Activated CD4-positive, alpha-beta memory T cell treated with anti-CD3 and anti-CD28 coated beads, Interleukin-2, amount 10 ng/mL, durations not matched to agents 7 days and 5 days (primary cell): ENCODE data around the gene IL22. TPM values are rescaled to one million over a fixed set of nuclear protein-coding genes. Genes with fewer than 3 reads are reported as not detected.
"Not testable (repeated sequence)": the region's sequence is repeated elsewhere in the genome, so short reads cannot be mapped to it uniquely, and the experiment has no call there.

Experiments
- CTCF ChIA-PET: fragments of 350-600 bp; sonication (Branson Sonifier 250); formaldehyde crosslinking; loops from one replicate; lab custom pipeline; 2021; ENCODE audit warnings: antibody characterized with exemption, inconsistent platforms; lab: Charles Lee
- POLR2A ChIA-PET: fragments of 350-600 bp; sonication (Branson Sonifier 250); formaldehyde crosslinking; loops from one replicate; lab custom pipeline; 2021; ENCODE audit warnings: antibody characterized with exemption; lab: Charles Lee
- DNase-seq: peaks from one replicate; pipeline ENCODE4 v3.0.0-alpha.2; 2020
- H3K27ac Mint-ChIP-seq: one replicate; pipeline ENCODE4 v1.8.0; 2021; ENCODE audit warnings: mild to moderate bottlenecking, mixed read lengths
- H3K27me3 Mint-ChIP-seq: one replicate; pipeline ENCODE4 v1.8.0; 2021; ENCODE audit warnings: mixed read lengths
- H3K36me3 Mint-ChIP-seq: one replicate; pipeline ENCODE4 v1.8.0; 2021; ENCODE audit warnings: low read depth, mixed read lengths
- H3K4me1 Mint-ChIP-seq: one replicate; pipeline ENCODE4 v1.8.0; 2021; ENCODE audit warnings: mixed read lengths
- H3K4me3 Mint-ChIP-seq: one replicate; pipeline ENCODE4 v1.8.0; 2021; ENCODE audit warnings: mild to moderate bottlenecking, mixed read lengths
- H3K9me3 Mint-ChIP-seq: one replicate; pipeline ENCODE4 v1.8.0; 2021; ENCODE audit warnings: mixed read lengths
- total RNA-seq, 2 experiments: library from RNA; stranded (reverse); gene quantifications; one replicate each; pipeline ENCODE4 v1.2.3, GENCODE V29; 2021

IL22 gene
- total RNA-seq, 2 experiments from 2014 or later, result 3.8 to 4.7 TPM

DNA sequence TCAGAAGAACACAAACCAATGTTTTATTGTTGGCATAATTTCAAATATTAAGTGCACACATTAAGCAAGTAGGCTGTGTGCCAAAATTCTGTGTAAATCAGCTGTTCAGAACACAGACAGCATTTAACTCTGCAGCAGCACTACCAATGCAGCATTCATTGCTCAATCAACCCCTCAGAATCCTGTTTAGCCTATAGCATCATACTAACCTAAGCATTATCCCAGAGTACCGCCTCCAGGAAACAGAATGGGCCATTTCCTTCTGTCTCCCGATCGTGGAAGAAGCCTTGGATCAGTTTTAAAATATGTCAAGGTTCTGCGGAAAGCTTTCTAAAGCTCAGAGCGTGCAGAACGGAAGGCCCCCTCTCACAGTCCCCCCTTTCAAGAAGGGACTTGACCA is 31.1 kb downstream of the IL22 start:
- POLR2A ChIA-PET, result interaction anchor here (1.0 to 2.6 kb wide), 3 partner anchors 12 to 94 kb away, joined by 3 to 10 read pairs (median 6); no protein-coding TSS in a partner anchor
- no peak overlapping the region for H3K4me3 Mint-ChIP-seq
- H3K36me3 Mint-ChIP-seq, result peaks cover 3% of the 10 kb centered on the region
- no peak for DNase-seq
- H3K27ac Mint-ChIP-seq, result no peak overlapping the region
- CTCF ChIA-PET, result interaction anchor here (0.9 to 5.8 kb wide), 24 partner anchors 10 to 248 kb away, joined by 3 to 90 read pairs (median 4); partner anchors contain the start of gene MDM1
- no peaks in the 10 kb centered on the region for H3K9me3 Mint-ChIP-seq
- H3K27me3 Mint-ChIP-seq, result peaks cover 32% of the 10 kb centered on the region
- peaks cover 35% of the 10 kb centered on the region for H3K4me1 Mint-ChIP-seq

- H3K36me3 Mint-ChIP-seq, result no peaks in the 10 kb centered on the region
- H3K27me3 Mint-ChIP-seq, result peaks cover 29% of the 10 kb centered on the region
- CTCF ChIA-PET, result interaction anchor here (1.0 to 5.8 kb wide), 6 partner anchors 95 to 183 kb away, joined by 3 to 90 read pairs (median 23); partner anchors contain the start of gene MDM1
- H3K27ac Mint-ChIP-seq, result no peak overlapping the region
- H3K9me3 Mint-ChIP-seq, result no peaks in the 10 kb centered on the region
- POLR2A ChIA-PET, result interaction anchor here (2.6 kb wide), 1 partner anchor 13 kb away, joined by 6 read pairs; no protein-coding TSS in a partner anchor
- peaks cover 30% of the 10 kb centered on the region for H3K4me1 Mint-ChIP-seq
- H3K4me3 Mint-ChIP-seq, result no peak overlapping the region
- no peak for DNase-seq
These were observed 31.9 kb downstream of the IL22 start for GRCh38 chr12:68221497-68221896.

DNA sequence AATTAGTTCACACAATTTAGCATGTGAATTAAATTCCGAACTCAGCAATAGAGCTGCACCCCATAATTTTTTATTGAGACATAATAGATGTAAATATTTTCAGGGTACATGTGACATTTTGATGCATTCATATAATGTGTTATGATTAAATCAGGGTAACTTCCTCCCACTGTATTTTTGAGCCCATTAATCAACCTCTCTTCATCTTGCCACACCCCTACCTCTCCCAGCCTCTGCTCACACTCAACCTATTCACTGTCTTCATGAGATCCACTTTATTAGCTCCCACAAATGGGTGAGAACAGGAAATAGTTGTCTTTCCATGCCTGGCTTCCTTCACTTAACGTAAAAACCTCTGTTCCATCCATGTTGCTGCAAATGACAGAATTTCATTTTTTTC is 42.5 kb downstream of the IL22 start:
- POLR2A ChIA-PET, result no interaction called here
- H3K27ac Mint-ChIP-seq, result no peak overlapping the region
- no peaks in the 10 kb centered on the region for H3K9me3 Mint-ChIP-seq
- H3K4me3 Mint-ChIP-seq, result no peak overlapping the region
- CTCF ChIA-PET, result no interaction called here
- peaks cover 38% of the 10 kb centered on the region for H3K27me3 Mint-ChIP-seq
- H3K4me1 Mint-ChIP-seq, result peaks cover 11% of the 10 kb centered on the region
- no peak for DNase-seq
- H3K36me3 Mint-ChIP-seq, result no peaks in the 10 kb centered on the region

DNA sequence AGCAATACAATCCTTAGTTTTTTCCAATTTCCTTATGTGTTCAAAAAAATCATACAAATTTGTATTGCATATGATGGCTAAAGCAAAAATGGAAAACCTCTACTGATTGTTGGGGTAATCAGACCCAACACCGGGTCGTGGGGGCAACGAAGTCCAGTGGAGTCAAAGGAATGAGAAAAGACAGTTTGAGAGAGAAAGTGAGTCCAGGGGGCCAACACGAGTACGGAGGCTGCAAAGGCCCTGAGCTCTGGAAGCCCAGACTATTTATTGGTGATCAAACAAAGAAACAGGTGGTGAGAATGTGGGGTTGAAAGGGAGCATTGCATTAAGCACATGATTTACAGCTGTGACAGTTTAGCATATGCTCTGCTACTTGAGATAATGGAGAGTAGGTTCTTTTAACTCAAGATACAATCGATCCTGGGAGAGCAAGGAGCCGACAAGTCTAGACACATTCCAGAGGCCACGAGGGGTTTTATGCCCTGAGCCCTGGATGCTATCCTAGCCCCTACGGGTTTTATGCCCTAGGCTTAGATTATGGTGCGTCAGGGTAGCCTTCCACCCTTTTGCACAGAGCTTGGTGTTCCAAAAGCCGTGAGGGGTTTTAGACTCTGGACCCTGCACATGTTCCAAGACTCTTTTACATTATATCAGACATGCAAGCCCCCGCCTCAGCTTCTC is 44.2 kb downstream of the IL22 start:
- H3K4me3 Mint-ChIP-seq, POLR2A ChIA-PET, H3K36me3 Mint-ChIP-seq, H3K9me3 Mint-ChIP-seq, DNase-seq, H3K27ac Mint-ChIP-seq: not testable (repeated sequence)
- CTCF ChIA-PET, result interaction anchor here (0.6 to 1.1 kb wide), 3 partner anchors 8 to 1564 kb away, joined by 3 read pairs; no protein-coding TSS in a partner anchor
- H3K27me3 Mint-ChIP-seq, result peaks cover 41% of the 10 kb centered on the region
- peaks cover 11% of the 10 kb centered on the region for H3K4me1 Mint-ChIP-seq

GRCh38 chr12:68207276-68207675 is 46.1 kb downstream of the IL22 start:
- H3K27ac Mint-ChIP-seq, result no peak overlapping the region
- POLR2A ChIA-PET, result no interaction called here
- no peak for DNase-seq
- H3K9me3 Mint-ChIP-seq, result no peaks in the 10 kb centered on the region
- peaks cover 39% of the 10 kb centered on the region for H3K27me3 Mint-ChIP-seq
- H3K4me3 Mint-ChIP-seq, result no peak overlapping the region
- CTCF ChIA-PET, result no interaction called here
- H3K4me1 Mint-ChIP-seq, result peaks cover 26% of the 10 kb centered on the region
- H3K36me3 Mint-ChIP-seq, result no peaks in the 10 kb centered on the region

DNA sequence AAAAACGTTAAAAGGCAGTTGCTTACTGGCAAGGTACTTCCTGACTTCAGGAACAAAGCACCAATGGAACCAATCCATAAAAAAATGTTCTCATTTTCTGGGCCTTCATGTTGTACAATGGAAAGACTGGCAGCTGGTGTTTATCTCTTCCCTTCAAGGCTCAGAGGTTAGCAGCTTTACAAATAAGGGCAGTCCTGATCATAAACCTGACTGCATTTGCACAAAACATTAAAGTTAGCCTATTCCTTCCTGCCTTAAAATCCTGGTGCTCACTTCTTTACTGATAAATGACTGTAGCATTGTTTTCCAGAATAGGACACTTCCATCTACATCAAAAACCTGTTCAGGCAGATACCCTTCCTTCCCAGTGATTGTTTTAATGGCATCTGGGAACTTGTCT is 47.0 kb downstream of the IL22 start:
- Mint-ChIP-seq H3K27me3 (peaks cover 31% of the 10 kb centered on the region), H3K9me3 (no peaks in the 10 kb centered on the region), H3K27ac (no peak overlapping the region), H3K4me3 (no peak overlapping the region), H3K4me1 (peaks cover 25% of the 10 kb centered on the region), H3K36me3 (no peaks in the 10 kb centered on the region)
- CTCF ChIA-PET, result no interaction called here
- POLR2A ChIA-PET, result no interaction called here
- no peak for DNase-seq

DNA sequence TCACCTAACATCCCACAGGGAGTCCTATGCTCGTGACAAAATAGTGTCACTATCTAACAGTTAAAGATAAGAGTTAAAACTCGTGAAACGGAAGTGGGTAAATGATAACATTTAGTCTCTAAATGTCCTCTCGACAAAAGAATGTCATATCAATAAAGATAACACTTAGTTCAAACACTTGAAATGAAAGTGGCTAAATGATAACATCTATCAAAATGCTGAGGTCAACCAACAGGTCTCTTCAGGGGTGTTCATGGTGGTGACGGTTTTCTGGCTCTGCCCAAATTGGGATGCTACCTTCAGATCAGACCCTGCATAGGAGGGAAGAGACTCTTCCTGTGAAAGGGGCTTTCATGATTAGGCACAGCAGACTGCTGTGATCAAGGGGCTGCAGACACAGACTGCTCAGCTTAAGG is 49.9 kb downstream of the IL22 start:
- Mint-ChIP-seq H3K27me3 (peaks cover 27% of the 10 kb centered on the region), H3K4me3 (no peak overlapping the region), H3K36me3 (no peaks in the 10 kb centered on the region), H3K9me3 (no peaks in the 10 kb centered on the region), H3K27ac (no peak overlapping the region), H3K4me1 (peaks cover 46% of the 10 kb centered on the region)
- POLR2A ChIA-PET, result no interaction called here
- peak; percentile 21 for DNase-seq
- CTCF ChIA-PET, result no interaction called here

DNA sequence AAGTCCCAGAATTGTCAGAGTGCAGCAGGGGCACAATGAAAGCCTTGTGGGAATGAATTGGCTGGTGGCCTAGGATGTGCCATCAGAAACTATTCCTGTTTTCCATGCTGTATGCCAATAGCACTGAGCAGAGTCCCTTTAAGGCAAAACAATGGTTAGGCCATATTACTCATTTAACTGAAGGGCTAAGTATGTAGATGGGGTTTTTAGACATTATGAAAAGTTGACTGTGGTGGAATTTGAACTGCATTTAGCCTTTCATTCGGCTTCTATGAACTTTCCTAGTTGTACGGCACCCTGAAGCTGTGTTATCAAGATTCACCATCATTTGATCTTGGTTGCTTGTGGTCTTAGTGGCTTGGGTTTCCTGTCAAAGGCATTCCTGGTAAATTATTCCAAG is 52.5 kb downstream of the IL22 start:
- H3K36me3 Mint-ChIP-seq, result no peaks in the 10 kb centered on the region
- ChIA-PET CTCF (interaction anchor here (1.2 to 1.9 kb wide), 2 partner anchors 42 to 87 kb away, joined by 3 to 8 read pairs; no protein-coding TSS in a partner anchor), POLR2A (interaction anchor here (1.4 kb wide), 1 partner anchor 24 kb away, joined by 4 read pairs; no protein-coding TSS in a partner anchor)
- no peak overlapping the region for H3K4me3 Mint-ChIP-seq
- H3K9me3 Mint-ChIP-seq, result no peaks in the 10 kb centered on the region
- DNase-seq, result no peak
- no peak overlapping the region for H3K27ac Mint-ChIP-seq
- H3K27me3 Mint-ChIP-seq, result peaks cover 13% of the 10 kb centered on the region
- H3K4me1 Mint-ChIP-seq, result peaks cover 49% of the 10 kb centered on the region

DNA sequence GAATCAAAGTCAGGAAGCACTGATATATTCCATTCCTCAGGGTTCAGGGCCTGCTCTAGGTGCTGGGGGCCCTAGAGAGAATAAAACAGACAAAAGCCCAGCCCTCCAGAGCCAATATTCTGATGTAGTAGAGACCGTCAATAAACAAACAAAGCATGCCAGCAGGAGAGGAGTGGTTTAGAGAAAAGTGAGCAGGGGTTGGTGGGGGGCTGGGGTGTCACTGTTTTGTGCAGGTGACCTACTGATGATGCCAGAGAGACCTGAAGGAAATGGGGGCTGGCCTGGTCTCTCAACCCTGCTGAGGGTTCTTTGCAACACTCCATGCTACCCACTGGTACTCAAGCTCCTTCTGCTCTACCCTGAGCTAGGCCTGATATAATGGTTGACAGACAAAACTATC is 54.3 kb downstream of the IL22 start:
- Mint-ChIP-seq H3K4me1 (peaks cover 49% of the 10 kb centered on the region), H3K27me3 (peaks cover 6% of the 10 kb centered on the region), H3K4me3 (no peak overlapping the region), H3K9me3 (no peaks in the 10 kb centered on the region), H3K36me3 (no peaks in the 10 kb centered on the region), H3K27ac (no peak overlapping the region)
- ChIA-PET POLR2A (interaction anchor here (1.2 to 1.9 kb wide), 2 partner anchors 18 to 23 kb away, joined by 4 to 6 read pairs; no protein-coding TSS in a partner anchor), CTCF (interaction anchor here (1.3 to 2.2 kb wide), 5 partner anchors 9 to 159 kb away, joined by 3 to 8 read pairs (median 5); no protein-coding TSS in a partner anchor)
- DNase-seq, result no peak

GRCh38 chr12:68198507-68199086 is 54.8 kb downstream of the IL22 start:
- peak overlapping the region; percentile 78 for H3K27ac Mint-ChIP-seq
- ChIA-PET POLR2A (interaction anchor here (1.2 to 1.9 kb wide), 2 partner anchors 17 to 22 kb away, joined by 4 to 6 read pairs; no protein-coding TSS in a partner anchor), CTCF (interaction anchor here (1.3 to 2.2 kb wide), 4 partner anchors 10 to 158 kb away, joined by 3 to 6 read pairs (median 4); no protein-coding TSS in a partner anchor)
- H3K4me3 Mint-ChIP-seq, result peak overlapping the region; percentile 71
- no peaks in the 10 kb centered on the region for H3K36me3 Mint-ChIP-seq
- no peaks in the 10 kb centered on the region for H3K9me3 Mint-ChIP-seq
- peaks cover 9% of the 10 kb centered on the region for H3K27me3 Mint-ChIP-seq
- no peak for DNase-seq
- peaks cover 47% of the 10 kb centered on the region for H3K4me1 Mint-ChIP-seq

Other genes with a start within 250 kb of the IL22 start
- gene IFNG, start 93.9 kb downstream of the IL22 start, total RNA-seq, result 10 to 100 TPM; 22.0 to 25.0 TPM
- gene IL26, start 27.8 kb downstream of the IL22 start, total RNA-seq, result 1 to 10 TPM; 2.3 to 3.3 TPM
- gene MDM1, start 78.8 kb upstream of the IL22 start, total RNA-seq, result 10 to 100 TPM; 21.8 to 24.4 TPM